ENCODE measurements around the gene NOC2L.
A peak's percentile ranks its signal among the peaks of the same experiment; 100 is the strongest.

Gene NOC2L

DNA sequence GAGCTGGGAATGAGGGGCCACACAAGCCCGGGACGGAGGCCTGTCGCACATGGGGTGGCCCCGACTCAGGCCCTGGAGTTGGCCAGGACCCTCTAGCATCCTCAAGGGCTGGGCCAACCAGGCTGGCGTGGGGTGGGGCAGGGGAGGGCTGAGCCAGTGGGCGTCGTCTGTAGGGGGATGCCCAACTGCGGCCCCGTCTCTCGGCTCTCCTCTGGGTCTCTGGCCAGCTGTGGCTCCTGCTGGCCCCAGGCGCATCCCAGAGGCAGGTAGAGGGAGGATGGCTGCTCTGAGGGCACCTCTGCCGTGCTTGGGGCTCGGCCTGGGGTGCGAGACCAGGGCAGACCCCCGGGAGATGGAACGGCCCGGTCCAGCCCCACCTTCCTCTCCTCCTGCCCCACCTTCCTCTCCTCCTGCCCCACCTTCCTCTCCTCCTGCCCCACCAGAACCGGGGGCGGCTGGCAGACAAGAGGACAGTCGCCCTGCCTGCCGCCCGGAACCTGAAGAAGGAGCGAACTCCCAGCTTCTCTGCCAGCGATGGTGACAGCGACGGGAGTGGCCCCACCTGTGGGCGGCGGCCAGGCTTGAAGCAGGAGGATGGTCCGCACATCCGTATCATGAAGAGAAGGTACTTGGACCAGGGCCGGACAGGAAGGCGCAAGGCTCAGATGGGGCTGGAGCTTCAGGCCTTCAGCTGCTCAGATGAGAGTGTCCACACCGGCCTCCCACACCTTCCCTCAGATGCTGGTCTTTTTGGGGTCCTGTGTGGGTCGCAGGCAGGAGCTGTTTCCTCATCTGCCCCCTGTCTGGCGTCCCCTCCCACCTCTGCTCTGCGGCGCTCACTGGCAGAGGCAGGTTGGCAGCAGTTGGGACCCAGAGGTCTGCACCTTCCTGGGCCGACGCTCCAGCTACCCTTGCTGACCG lies 29.1 kb downstream of the NOC2L start:
- no peak for TF ChIP-seq CTCF (conservative IDR thresholded peaks at IDR 0.05; ENCODE audit: low read depth, low read length)
- H3K4me3 ChIP-seq (ENCODE audit: low read depth, low read length): no peak overlapping the region
- DNase-seq (ENCODE audit: low read depth): no peak

GRCh38 chr1:928825-929661 lies 30.0 kb downstream of the NOC2L start:
- DNase-seq (ENCODE audit: low read depth): no peak
- no peak for TF ChIP-seq CTCF (conservative IDR thresholded peaks at IDR 0.05; ENCODE audit: low read depth, low read length)
- H3K4me3 ChIP-seq (ENCODE audit: low read depth, low read length): no peak overlapping the region

DNA sequence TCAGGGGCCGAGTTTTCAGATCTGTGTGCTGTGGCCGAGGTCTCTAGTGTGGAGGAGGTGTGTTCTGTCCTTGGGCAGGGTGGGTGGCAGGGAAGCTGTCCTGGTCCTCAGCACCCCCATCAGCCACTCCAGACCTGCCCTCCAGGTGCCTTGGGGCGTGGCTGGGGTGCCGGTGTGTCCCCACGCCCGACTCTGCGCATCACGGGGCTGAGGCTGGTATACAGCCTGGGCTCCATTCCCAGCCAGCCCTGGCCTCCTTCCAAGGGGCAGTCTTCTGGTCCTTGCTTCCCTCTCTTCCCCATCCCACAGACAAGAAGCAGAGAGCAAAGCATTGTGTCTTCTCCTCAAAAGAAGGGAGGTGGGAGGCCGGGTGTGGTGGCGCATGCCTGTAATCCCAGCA lies 31.3 kb downstream of the NOC2L start:
- TF ChIP-seq CTCF (conservative IDR thresholded peaks at IDR 0.05; ENCODE audit: low read depth, low read length): no peak
- H3K4me3 ChIP-seq (ENCODE audit: low read depth, low read length): no peak overlapping the region
- DNase-seq (ENCODE audit: low read depth): no peak

GRCh38 chr1:927234-927633 lies 31.8 kb downstream of the NOC2L start:
- no peak overlapping the region for H3K4me3 ChIP-seq (ENCODE audit: low read depth, low read length)
- no peak for TF ChIP-seq CTCF (conservative IDR thresholded peaks at IDR 0.05; ENCODE audit: low read depth, low read length)
- DNase-seq (ENCODE audit: low read depth): no peak

DNA sequence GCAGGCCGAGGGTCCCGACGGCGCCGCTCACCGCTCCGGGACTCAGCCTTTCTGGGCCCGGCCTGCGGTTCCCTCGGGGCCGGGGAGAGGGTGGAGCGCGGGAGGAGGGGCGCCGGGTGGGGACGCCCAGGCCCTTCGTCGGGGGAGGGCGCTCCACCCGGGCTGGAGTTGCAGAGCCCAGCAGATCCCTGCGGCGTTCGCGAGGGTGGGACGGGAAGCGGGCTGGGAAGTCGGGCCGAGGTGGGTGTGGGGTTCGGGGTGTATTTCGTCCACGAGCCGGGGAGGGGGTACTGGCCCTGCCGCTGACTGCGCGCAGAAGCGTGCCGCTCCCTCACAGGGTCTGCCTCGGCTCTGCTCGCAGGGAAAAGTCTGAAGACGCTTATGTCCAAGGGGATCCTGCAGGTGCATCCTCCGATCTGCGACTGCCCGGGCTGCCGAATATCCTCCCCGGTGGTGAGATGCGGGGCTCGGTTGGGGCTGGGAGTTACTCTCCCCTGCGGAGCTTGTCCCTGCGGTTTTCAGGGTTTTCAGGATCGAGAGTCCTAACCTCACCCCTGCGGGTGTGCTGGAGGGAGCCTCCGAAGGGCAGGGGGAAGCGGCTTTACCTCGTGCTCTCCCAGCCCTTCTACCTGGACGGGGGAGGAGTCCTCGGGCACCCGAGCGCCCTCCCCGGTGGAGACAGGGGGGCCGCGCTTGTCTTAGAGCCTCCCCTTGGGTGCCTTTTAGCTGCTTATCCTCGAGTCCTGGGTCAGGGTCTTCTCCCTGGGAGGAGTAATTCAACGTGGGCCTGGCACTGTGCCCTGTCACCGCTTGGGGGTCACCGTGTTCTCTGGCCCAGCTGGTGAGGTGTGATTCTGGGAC lies 33.3 kb downstream of the NOC2L start:
- peak; percentile 45 for DNase-seq (ENCODE audit: low read depth)
- peak overlapping the region; percentile 66 for H3K4me3 ChIP-seq (ENCODE audit: low read depth, low read length)
- TF ChIP-seq CTCF (conservative IDR thresholded peaks at IDR 0.05; ENCODE audit: low read depth, low read length): no peak

DNA sequence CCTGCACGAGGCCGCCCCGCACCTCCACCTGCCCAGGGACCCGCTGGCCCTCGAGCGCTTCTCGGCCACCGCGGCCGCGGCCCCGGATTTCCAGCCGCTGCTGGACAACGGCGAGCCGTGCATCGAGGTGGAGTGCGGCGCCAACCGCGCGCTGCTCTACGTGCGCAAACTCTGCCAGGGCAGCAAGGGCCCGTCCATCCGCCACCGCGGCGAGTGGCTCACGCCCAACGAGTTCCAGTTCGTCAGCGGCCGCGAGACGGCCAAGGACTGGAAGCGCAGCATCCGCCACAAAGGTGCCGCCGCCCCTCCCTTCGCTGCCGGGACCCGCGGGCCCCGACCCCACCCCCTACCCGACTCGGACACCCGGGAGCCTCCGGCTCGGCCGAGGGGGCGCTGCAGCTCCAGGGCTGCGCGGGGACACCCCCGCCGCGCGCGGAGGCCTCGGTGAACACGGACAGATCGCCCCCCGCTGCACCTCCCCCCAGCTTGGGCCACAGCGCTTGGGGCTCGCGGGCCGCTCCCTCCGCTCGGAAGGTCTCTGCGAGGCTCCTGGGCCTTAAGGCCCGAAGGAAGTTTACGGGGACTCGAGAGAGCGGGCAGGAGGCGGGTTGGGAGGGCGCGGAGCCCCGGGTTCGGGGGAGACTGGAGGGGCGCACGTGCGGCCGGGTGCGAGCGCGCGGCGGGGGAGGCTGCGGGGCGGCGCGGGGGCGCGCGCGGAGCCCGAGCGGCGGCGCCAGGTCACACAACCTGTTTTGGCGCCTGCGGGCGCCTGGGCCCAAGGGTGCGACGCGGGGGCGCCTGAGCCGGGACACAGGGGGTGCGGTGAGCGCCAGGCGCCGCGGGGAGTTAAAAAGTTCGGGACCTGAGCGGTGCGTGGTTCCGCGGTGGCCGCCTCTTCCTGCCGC lies 34.1 kb downstream of the NOC2L start:
- no peak for DNase-seq (ENCODE audit: low read depth)
- peak overlapping the region; percentile 66 for H3K4me3 ChIP-seq (ENCODE audit: low read depth, low read length)
- no peak for TF ChIP-seq CTCF (conservative IDR thresholded peaks at IDR 0.05; ENCODE audit: low read depth, low read length)

All from choroid plexus epithelial cell (primary cell).